IPS-18c (cell line): ENCODE measurements around the gene IP6K3.

Source experiments
- H3K4me3 ChIP-seq: 2 replicates; pipeline ENCODE4 v1.7.0; 2013; ENCODE audit warnings: low read depth, mild to moderate bottlenecking, low read length, moderate library complexity; ENCODE audit not compliant: insufficient read depth
- H3K9me3 ChIP-seq: one replicate; pipeline ENCODE4 v1.6.1; 2013; ENCODE audit warnings: mild to moderate bottlenecking, low read length, moderate library complexity; ENCODE audit not compliant: control insufficient read depth, insufficient read depth

The IP6K3 gene

GRCh38 chr6:33733709-33734007, 13.0 kb downstream of the IP6K3 start:
- Histone ChIP-seq H3K4me3 (no peak overlapping the region), H3K9me3 (peaks cover 3% of the 10 kb centered on the region)

- Histone ChIP-seq H3K4me3 (no peak overlapping the region), H3K9me3 (peaks cover 3% of the 10 kb centered on the region)
These were observed 13.6 kb downstream of the IP6K3 start for GRCh38 chr6:33732817-33733708.

DNA sequence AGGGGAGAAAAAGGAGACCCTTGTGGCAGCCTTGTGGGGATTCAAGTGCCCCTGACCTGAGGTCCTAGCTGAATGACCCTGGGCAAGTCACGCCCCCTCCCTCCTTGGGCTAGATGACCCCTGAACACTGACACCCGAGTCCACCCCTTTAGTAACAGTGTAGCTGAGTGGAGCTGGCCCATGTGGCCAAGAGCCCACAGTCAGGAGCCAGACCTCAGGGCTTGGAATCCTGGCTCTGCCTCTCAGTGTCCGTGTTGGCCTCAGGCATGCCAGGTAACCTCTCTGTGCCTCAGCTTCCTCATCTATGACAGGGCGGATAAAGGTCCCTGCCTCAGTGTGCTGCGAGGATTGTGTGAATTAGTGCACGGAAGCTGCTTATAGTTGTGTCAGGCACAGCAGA, 14.3 kb downstream of the IP6K3 start:
- peaks cover 3% of the 10 kb centered on the region for H3K9me3 ChIP-seq
- H3K4me3 ChIP-seq: no peak overlapping the region

GRCh38 chr6:33731751-33732282, 14.9 kb downstream of the IP6K3 start:
- Histone ChIP-seq H3K4me3 (no peak overlapping the region), H3K9me3 (peaks cover 3% of the 10 kb centered on the region)

DNA sequence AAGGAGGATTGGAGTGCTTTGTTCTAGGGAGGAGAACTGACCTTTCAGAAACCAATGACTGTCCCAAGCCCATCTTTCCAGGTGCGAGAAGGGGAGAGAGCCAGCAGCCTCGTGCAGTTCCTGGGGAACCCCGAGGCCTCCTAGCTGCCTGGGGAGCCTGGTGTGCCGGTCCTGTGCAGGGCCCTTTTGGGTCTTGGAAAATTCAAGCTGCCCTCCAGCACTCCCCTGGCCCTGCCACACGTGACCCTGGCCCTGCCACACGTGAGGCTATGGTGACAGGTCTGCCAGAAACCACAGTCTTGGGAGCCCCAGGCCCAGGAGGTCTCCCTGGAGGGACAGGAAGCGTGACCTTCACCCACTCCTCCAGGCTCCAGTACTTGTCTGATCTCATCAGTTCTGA, 15.7 kb downstream of the IP6K3 start:
- Histone ChIP-seq H3K4me3 (no peak overlapping the region), H3K9me3 (peaks cover 3% of the 10 kb centered on the region)

- Histone ChIP-seq H3K9me3 (peaks cover 3% of the 10 kb centered on the region), H3K4me3 (no peak overlapping the region)
These were observed 16.1 kb downstream of the IP6K3 start for GRCh38 chr6:33730611-33731010.

- Histone ChIP-seq H3K9me3 (peaks cover 6% of the 10 kb centered on the region), H3K4me3 (no peak overlapping the region)
These were observed 17.6 kb downstream of the IP6K3 start for GRCh38 chr6:33729059-33729458.

DNA sequence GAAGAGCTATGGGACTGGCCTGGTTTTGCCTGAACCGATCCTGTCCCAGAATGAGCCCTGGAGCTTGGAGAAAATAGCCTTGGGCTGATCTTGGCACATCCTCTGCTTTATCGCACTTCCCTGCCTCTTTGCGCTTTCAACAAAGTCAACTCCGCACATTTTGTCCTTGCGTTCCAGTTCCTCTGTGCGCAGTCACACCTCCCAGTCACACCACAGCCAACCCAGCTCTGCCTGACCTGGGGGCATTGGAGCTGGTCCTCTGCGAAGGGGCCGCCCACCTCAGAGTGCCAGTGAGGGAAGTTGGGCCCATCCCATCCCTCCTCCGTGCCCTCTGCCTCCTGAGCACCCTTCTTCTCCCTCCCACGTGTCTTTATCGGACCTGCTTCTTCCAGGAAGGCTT, 18.3 kb downstream of the IP6K3 start:
- no peak overlapping the region for H3K4me3 ChIP-seq
- H3K9me3 ChIP-seq: peaks cover 6% of the 10 kb centered on the region

GRCh38 chr6:33727932-33728331, 18.8 kb downstream of the IP6K3 start:
- H3K4me3 ChIP-seq: no peak overlapping the region
- H3K9me3 ChIP-seq: peaks cover 3% of the 10 kb centered on the region

GRCh38 chr6:33727126-33727525, 19.6 kb downstream of the IP6K3 start:
- Histone ChIP-seq H3K9me3 (peaks cover 3% of the 10 kb centered on the region), H3K4me3 (no peak overlapping the region)

DNA sequence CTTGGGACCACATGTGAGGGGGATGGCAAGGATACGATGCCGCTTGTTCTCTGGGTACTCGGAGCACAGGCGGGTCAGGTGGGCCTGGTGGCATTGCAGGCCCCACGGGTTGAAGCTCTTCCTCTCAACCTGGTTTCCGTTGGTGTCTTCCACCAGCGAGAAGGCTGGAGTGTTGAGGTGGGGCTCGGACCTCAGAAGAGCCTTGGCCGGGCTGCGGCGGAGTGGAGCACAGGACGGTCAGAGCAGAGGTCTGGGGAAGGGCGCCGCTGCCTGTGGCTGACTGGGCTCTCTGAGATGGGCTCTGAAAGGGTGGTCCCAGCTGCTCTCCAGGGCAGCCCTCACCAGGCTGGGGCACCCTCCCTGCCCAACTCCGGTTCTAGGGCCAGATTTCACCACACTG, 20.0 kb downstream of the IP6K3 start:
- no peak overlapping the region for H3K4me3 ChIP-seq

DNA sequence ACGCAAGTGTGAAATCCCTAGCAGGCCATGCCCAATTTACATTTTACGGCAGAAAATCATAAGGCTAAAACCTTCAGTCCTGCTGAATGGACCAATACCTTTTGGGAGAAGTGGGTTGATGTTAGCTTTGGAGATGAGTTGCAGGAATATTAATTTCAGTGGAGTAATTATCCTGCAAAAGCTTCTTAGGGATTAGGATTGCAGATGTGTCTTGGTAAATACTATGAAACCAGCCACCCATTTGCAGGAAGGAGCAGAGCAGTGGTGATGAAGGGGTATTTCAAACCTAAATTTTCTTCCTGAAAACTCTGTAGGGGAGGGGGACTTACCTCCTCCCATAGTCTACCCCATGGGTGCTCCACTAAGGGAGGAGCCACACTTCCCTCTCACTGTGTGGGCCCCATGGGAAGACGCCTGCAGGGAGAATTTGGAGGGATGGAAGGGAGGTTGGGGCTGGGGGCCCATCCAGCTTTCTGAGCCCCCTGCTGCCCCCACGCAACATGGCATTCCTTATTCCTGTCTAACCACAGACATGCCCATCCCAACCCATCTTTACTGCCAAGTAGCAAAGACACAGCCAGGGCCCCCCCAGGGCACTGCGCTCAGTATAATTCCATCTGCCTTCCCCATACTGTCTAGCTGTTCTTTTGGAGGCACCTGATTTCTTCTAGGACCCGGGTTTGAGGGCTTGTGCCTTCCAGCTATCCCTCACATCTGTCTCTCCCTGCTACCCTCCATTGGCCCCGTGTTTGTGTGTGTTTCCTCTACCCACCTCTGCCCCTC, 20.6 kb downstream of the IP6K3 start:
- H3K4me3 ChIP-seq: no peak overlapping the region

More for the DNA sequence above, 20.0 kb downstream of the IP6K3 start:
- H3K9me3 ChIP-seq: peaks cover 3% of the 10 kb centered on the region

DNA sequence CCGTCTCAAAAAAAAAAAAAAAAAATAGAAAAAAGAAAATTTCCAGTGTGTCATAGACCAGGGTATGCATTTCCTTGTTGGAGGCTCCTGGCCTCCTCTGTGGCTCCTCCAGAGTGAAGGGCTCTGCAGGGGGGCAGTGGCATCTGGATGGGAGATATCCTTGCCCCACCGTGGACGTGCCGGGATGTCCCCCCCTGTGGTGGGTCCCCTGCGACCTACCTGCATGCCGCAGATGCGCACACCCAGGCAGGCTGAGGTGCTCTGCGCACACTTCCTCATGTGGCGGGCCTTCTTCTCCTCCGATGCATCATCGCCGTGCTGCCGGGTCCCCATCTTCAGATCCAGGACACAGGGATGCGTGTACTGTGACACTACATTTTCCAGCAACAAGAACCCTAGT, 21.5 kb downstream of the IP6K3 start:
- Histone ChIP-seq H3K4me3 (no peak overlapping the region), H3K9me3 (peaks cover 3% of the 10 kb centered on the region)

More for the DNA sequence above, 20.6 kb downstream of the IP6K3 start:
- peaks cover 3% of the 10 kb centered on the region for H3K9me3 ChIP-seq

DNA sequence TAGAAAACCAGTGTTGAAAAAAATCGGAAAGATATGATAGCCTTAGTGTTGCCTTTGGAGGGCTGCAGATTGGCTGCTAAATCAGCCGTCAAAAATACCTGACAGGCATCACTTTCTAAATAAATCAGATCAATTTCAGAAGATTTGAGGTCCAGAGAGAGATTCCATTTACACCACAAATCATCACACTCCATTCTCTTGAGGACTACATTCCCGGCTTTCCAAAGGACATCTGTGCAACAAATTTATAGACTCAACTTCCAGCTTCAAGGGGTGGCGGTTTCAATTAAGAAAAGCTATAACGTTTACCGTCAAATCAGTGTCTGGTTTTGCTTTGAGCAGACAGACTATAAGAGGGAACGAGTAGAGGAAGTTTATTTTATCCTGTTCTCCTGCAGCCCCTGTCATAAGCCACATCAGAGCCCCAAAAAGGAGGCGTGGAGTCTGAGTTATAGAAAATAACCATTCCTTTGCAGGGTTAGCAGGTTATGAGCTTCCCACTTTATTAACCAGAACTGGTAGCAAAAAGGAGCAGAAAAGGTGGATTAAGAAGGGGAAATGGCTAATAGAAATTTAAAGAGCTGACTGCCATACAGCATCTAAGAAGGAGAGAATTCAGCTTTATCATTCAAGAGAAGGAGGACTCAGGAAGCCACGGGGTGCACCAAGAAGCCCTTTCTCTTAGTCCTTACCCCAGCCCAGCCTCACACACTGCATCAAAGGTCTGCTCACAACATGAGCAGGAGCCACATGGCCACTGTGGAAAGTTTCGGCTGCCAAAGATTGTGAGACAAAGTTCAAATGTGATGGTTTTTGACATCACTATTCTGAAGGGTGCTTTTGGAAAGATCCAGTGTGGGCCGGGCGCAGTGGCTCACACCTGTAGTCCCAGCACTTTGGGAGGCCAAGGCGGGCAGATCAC, 22.3 kb downstream of the IP6K3 start:
- Histone ChIP-seq H3K9me3 (peaks cover 3% of the 10 kb centered on the region), H3K4me3 (no peak overlapping the region)

DNA sequence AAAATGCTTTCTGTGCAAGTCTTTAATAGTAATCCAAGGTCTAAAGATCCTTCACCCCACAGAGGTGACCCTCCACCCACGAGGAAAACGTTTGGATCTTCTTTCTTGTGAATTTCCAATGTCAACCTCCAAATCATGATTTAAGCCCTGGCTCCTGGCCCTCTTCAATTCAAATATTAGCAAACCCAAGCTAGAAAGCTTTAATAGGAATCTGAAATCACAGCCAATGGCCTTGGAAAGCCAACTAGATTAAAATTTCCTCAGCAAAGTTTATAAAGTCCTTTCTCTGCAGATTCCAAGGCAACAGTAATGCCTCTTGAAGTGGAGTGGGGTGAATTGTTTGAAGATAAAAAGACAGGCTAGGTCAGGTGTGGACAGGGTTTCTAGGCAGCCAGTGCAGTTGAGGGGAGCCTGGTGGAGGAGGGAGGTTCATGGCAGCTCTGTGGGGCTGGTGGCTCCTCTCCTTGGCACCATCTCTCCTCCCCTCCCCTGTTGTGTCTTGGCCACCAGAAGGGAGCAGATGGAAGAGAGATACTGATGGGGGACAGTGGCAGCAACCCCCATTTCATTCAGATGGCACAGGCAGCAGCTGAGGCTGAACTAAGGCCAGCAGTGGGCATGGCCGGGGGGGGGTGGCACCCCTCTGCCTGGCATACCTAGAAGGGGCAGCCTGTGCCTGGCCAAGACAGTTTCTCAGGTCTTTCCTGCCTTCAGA, 23.2 kb downstream of the IP6K3 start:
- Histone ChIP-seq H3K9me3 (peaks cover 3% of the 10 kb centered on the region), H3K4me3 (no peak overlapping the region)

- Histone ChIP-seq H3K9me3 (peaks cover 3% of the 10 kb centered on the region), H3K4me3 (no peak overlapping the region)
These were observed 24.5 kb downstream of the IP6K3 start for GRCh38 chr6:33722103-33722623.
